GM18499 (cell line): Measurements from ENCODE around the gene ELF5.

Experiments
- ATAC-seq: cut with Tn5 transposase; IDR thresholded peaks from one replicate; pipeline ENCODE4 v1.9.1; 2021; ENCODE audit warnings: moderate number of reproducible peaks; ENCODE audit not compliant: insufficient read depth, unreplicated experiment

Gene ELF5

DNA sequence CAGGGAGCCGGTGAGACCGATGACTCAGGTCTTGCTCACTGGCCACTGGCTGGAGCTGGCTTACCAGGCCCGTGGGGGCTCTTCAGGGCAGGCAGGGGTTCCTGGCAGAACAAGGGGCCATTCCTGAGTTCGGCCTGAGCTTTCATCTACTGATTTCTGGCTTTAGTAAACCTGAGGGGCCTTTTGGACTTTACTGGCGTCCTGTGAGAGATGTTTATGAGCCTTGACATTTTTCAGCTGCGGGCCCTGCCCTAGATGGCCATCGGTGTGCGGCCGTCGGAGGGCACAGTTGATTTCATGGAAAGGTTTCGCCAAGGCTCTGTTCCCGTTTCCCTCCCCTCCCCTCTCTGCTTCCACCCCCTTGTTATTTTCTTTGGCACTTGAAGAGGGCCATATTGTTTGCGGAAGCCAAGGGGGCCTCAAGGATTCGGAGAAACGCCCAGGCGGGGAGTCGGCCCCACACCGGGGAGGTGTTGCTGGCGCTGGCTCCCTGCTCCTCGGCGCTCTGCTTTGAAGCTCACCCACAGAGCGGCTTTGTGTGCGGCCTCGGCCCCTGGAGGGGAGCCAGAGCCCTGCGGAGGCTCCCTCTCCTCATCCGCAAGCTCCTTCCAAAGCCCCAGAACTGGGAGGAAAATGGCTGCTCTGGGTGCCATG lies 17.7 kb downstream of the ELF5 start:
- ATAC-seq, result no peak

DNA sequence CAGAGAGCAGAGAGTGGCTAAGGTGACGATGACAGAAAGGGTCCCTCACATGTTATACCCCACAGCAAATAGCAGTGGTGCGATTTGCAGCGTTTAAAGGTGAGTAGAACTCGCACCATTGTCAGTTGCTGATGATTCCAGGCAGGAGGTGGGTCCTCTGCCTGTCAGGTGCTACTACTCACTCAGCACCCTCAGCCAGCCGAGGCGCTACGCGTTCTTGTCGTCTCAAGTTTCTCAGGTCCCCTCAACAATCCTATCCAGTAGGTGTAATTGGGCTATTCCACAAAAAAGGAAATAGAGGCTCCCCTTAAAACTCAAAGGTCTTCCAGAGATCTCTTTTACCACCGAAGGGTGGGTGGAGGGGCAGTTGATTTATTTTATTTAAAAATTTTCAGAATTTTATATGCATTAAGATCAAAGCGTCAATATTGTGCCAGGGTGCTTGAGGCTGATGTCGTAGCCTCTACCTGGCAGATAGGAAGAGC lies 18.3 kb downstream of the ELF5 start:
- no peak for ATAC-seq

- no peak for ATAC-seq
Observed at GRCh38 chr11:34493926-34494595, 19.5 kb downstream of the ELF5 start.

DNA sequence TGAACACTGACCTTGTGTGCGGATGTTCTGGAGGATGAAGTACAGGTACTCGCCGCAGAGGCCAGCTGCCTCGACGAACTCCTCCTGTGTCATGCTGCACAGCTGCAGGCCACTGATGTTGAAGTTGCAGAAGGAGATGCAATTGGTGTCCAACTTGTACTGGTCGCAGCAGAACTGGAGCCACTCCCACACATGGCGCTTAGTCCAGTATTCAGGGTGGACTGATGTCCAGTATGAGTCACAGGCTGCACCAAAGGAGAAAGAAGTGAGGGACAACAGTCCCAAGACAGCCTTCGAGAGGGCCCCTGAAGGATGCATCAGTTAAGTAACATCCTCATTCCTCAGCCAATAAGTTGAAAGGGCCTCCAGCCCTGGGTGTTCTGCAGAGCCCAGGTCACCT lies 20.1 kb downstream of the ELF5 start:
- no peak for ATAC-seq

DNA sequence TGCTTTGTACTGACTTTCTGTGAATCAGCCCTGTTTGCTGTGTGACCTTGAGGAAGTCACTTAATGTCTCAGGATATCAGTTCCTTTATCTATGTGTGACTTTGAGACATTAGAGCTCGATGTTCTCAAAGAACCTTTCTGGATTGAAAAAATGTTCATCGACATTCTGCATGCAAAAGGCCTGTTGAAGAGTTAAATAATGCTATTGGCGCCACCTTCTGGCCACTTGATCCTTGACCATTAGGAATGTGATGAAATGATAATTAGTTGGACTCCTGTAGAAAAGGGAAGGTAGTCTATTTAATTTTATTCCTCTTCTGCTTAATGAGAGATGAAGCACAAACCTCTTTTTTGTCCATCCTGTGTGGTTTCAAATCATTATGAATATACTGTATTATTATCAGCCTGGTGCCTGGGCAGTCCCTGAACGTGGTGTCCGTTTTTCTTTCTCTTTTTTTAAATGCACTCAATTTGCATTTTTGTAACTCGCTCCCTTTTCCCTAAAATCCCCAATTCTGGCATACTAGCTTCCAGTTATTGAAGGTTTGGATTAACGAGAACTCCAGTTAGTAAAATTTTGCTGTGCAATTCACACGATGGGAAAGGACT lies 20.7 kb downstream of the ELF5 start:
- no peak for ATAC-seq

- no peak for ATAC-seq
Observed at GRCh38 chr11:34490304-34490703, 23.3 kb downstream of the ELF5 start.

DNA sequence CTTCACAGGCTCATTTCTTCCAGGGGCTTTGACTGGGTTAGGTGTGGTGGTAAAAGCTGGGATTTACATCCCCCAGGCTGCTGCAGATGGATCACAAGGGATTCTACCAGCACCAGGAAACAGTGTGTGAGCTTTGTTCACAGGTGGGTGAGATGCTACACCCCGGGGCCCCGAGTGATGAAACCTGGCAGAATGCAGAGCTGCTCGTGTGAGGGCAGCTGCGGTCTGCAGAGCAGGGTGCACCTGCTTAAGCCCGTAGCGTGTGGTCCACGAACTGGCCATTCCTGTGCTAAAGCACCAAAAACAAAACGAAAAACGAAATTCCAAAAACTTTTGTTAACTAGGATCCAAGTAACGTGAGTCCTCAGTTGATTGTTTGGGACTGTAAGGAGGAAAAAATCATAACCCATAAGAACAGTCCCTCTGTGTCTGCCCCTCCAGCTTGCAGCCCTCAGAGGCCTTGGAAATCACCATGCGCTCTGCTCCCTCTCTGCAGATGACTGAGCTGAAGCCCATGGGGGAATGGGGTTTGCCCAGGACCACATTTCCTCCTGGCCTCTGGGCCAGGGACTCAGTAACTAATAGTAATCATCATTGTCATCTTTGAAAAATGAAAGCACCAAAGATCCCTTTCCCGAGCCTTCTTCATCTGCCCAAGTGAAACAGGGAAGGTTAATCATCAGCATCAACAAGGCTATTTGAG lies 24.6 kb downstream of the ELF5 start:
- no peak for ATAC-seq

DNA sequence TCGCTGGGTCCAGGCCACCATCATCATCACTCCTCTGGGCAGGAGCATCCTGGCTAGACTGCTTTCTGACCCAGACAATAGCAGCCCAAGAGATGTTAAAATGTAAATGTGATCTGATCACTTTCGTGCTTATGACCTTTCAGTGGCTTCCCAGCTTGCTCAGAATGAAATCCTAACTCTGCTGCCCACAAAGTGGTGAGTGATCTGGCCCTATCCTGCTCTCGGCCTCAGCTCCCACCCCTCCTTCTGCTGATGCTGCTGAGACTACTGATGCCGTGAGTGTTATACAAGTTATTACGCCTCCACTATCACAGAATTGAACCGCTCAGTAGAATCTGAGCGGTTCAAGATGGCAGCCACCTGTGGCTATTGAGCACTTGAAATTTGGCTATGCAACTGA lies 26.2 kb downstream of the ELF5 start:
- no peak for ATAC-seq

DNA sequence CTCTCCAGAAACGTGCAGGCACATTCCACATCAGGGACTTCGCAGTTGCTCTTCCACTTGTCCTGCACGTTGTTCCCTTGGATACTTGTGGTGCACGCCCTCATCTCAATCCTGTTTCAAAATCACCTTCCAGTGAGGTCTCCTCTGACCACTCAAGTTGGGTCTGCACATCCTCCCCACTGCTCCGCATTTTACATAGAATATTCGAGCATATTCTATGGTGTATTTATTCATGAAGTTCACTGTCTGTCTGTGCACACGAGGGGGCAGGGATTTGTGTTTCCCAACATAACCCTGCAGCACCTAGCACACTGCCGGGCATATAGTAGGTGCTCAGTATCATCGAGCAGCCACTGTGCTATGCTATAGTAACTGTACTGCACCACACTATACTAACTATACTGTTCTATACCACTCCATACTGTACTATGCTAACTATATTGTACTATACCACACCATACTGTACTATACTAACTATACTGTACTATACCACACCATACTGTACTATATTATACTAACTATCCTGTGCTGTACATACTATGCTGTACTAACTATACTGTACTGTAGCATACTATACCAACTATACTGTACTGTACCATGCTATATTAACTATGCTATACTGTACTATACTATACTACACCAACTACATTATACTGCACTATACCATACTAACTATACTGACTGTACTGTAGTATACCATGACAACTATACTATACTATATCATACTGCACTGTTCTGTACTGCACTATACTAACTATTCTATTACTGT lies 30.3 kb downstream of the ELF5 start:
- ATAC-seq, result no peak

DNA sequence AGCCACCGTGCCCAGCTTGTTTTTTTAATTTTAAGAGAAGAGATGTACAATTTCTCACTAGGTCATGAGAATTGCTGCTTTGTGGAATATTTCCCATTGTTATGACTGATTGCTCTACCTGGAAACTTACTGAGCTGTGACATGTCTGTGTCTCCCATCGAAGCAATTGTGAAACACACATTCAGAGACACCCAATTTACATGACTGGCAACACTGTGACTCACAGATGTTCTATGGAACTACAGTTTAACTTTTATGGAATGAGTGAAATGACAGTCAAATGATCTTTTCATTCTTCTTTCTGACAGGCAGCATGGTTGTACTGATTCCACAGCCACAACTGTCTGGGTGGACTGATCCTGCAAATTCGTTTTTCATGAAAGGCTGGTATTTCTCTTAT lies 32.3 kb downstream of the ELF5 start:
- ATAC-seq, result no peak

DNA sequence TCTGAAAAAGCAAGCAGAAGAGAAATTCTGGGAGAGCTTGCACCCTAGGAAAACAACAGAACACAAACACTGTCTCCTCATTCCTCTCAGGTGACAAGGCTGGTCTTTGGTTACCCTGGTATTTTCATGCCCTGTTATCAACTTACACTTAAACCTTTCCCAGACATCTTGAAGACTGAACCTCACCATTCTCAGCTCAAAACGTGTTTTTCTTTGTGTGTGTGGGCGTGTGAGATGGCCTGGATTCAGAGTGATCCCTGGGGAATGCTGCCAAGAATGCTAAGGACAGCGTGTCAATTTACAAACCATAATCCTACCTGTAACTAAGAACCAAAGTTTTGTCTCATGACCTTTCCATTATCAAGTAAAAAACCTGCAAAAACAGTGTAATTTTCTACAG lies 33.3 kb downstream of the ELF5 start:
- ATAC-seq, result no peak

GRCh38 chr11:34478845-34479663 lies 34.5 kb downstream of the ELF5 start:
- ATAC-seq, result no peak

DNA sequence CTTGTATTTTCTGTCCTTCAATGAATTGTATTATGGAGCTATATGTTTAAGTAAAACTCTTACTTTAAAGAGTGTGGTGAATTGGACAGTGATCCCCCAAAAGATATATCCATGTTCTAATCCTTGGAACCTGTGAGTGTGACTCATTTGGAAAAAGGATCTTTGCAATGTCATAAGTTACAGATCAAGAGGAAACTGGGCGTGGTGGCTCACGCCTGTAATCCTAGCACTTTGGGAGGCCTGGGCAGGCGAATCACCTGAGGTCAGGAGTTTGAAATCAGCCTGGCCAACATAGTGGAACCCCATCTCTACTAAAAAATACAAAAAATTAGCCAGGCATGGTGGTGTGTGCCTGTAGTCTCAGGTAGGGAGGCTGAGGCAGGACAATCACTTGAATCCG lies 36.7 kb downstream of the ELF5 start:
- ATAC-seq, result no peak

DNA sequence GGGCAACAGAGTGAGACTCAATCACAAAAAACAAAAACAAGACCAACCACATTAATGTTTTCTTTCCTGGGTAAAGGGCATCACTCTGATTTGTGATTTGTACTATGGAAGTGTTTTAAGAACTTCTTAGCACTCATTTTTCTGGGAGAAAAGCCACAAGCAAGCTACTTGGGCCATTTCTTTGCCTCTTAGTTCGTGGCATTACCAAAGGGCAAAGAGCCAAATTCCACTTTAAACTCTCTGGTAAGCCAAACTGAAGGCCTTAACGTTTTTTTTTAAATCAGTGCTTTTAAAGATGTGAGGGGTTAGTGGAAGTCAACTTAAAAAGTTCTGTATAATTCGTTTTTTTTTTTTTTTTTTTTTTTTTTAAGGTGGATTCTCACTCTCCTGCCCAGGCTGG lies 37.9 kb downstream of the ELF5 start:
- ATAC-seq, result no peak

- ATAC-seq, result no peak
Observed at GRCh38 chr11:34473603-34474169, 39.9 kb downstream of the ELF5 start.

DNA sequence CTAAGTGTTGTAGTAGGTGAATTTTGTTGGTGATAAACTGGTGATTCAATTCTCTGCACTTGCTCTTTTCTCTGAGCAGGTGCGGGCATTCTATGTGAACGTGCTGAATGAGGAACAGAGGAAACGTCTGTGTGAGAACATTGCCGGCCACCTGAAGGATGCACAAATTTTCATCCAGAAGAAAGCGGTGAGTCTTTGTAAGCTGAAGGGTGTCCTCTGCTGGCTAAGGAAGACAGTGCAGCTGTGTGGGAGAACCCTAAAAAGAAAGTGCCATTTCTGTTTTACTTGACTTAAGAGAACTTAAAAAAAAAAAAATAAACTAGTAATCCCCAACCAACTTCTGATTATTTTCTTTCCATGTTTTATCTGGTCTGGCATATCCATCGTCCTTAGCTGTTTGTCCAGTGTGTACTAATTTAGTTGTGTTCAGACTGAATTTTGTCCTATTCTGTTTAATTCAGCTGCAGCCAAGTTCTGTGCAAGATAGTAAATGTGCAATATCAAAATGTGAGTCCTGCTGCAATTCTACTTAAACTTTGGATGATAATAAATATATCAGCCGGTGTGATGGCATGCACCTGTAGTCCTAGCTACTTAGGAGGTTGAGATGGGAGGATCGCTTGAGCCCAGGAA lies 45.3 kb downstream of the ELF5 start:
- no peak for ATAC-seq

GRCh38 chr11:34466802-34467488 lies 46.6 kb downstream of the ELF5 start:
- ATAC-seq, result no peak

DNA sequence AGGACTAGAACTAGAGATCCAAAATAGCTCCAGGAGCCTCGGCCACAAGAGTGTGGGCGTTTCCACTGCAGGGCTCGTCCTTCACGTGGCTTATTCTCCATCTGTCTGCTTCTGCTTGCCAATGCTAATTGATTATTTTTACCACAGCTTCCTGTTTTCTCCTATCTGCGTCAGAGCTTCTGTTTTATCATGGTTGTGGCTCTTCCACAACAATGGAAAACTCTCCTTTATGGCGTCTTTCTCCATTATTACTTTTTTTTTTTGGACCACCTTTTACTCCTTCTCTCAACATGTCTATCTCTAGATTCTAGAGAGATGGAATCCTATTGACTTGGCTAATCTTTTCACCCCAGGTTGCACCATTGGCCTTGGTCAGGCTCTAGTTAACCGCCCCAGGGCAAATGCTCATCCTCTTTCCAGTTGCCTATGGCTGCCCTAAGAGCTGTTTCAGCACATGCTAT lies 49.0 kb downstream of the ELF5 start:
- ATAC-seq, result no peak
